Trophoblast cell (in vitro differentiated cells and primary cell): ENCODE measurements around the gene KCNQ2.

Experiments used
- DNase-seq, 2 donors: peaks; one replicate each; pipeline ENCODE4 v3.0.0-alpha.2; 2016
- H2AFZ ChIP-seq: 2 replicates; pipeline ENCODE4 v1.6.1; 2013; ENCODE audit warnings: low read length, moderate library complexity, mild to moderate bottlenecking; ENCODE audit not compliant: insufficient read depth, poor library complexity
- H2AK5ac ChIP-seq: 2 replicates; pipeline ENCODE4 v1.6.1; 2013; ENCODE audit warnings: mild to moderate bottlenecking, low read length
- H2BK120ac ChIP-seq: 2 replicates; pipeline ENCODE4 v1.6.1; 2013; ENCODE audit warnings: low read length, mild to moderate bottlenecking, moderate library complexity; ENCODE audit not compliant: insufficient read depth, poor library complexity
- H2BK12ac ChIP-seq: 2 replicates; pipeline ENCODE4 v1.6.1; 2013; ENCODE audit warnings: mild to moderate bottlenecking, low read length, moderate library complexity
- H2BK5ac ChIP-seq: 2 replicates; pipeline ENCODE4 v1.6.1; 2013; ENCODE audit warnings: low read length, low read depth, moderate library complexity, mild to moderate bottlenecking; ENCODE audit not compliant: poor library complexity
- H3K14ac ChIP-seq: 2 replicates; pipeline ENCODE4 v1.6.1; 2013; ENCODE audit warnings: mild to moderate bottlenecking, low read length
- H3K18ac ChIP-seq: 2 replicates; pipeline ENCODE4 v1.6.1; 2013; ENCODE audit warnings: mild to moderate bottlenecking, low read length
- H3K23ac ChIP-seq: 2 replicates; pipeline ENCODE4 v1.6.1; 2013; ENCODE audit warnings: low read length
- H3K27ac ChIP-seq: 2 replicates; pipeline ENCODE4 v1.5.1; 2013; ENCODE audit warnings: low read depth, mild to moderate bottlenecking, inconsistent platforms, low read length, moderate library complexity
- H3K27me3 ChIP-seq: 2 replicates; pipeline ENCODE4 v1.6.1; 2013; ENCODE audit warnings: inconsistent platforms, mild to moderate bottlenecking, low read length, moderate library complexity; ENCODE audit not compliant: insufficient read depth
- H3K36me3 ChIP-seq, 2 experiments: 1 replicate in 1 of 2; 2 replicates in 1 of 2; pipeline ENCODE4 v1.6.1; 2013; ENCODE audit warnings: low read length in 2 of 2, mild to moderate bottlenecking in 2 of 2, moderate library complexity in 1 of 2; ENCODE audit not compliant: insufficient read depth in 2 of 2, control insufficient read depth in 1 of 2
- H3K4ac ChIP-seq: 2 replicates; pipeline ENCODE4 v1.6.1; 2013; ENCODE audit warnings: low read depth, mild to moderate bottlenecking, low read length, moderate library complexity
- H3K4me1 ChIP-seq, 2 experiments: 1 replicate in 1 of 2; 2 replicates in 1 of 2; pipeline ENCODE4 v1.6.1; 2013; ENCODE audit warnings: low read length in 2 of 2, mild to moderate bottlenecking in 2 of 2, moderate library complexity in 1 of 2; ENCODE audit not compliant: insufficient read depth in 2 of 2, control insufficient read depth in 1 of 2
- H3K4me2 ChIP-seq: 2 replicates; pipeline ENCODE4 v1.6.1; 2013; ENCODE audit warnings: inconsistent platforms, mild to moderate bottlenecking, low read length, moderate library complexity
- H3K4me3 ChIP-seq: 2 replicates; pipeline ENCODE4 v1.5.1; 2013; ENCODE audit warnings: mild to moderate bottlenecking, low read depth, low read length, inconsistent platforms
- H3K79me1 ChIP-seq: one replicate; pipeline ENCODE4 v1.6.1; 2013; ENCODE audit warnings: low read length
- H3K79me2 ChIP-seq: 2 replicates; pipeline ENCODE4 v1.6.1; 2013; ENCODE audit warnings: low read length, mild to moderate bottlenecking; ENCODE audit not compliant: control insufficient read depth, insufficient read depth, poor library complexity
- H3K9ac ChIP-seq: 2 replicates; pipeline ENCODE4 v1.6.1; 2013; ENCODE audit warnings: mild to moderate bottlenecking, low read length
- H3K9me3 ChIP-seq: 2 replicates; pipeline ENCODE4 v1.6.1; 2013; ENCODE audit warnings: low read depth, mild to moderate bottlenecking, control low read depth, inconsistent platforms, low read length; ENCODE audit not compliant: insufficient read depth
- H4K12ac ChIP-seq: 2 replicates; pipeline ENCODE4 v1.6.1; 2013; ENCODE audit warnings: low read depth, mild to moderate bottlenecking, low read length, moderate library complexity
- H4K8ac ChIP-seq: 2 replicates; pipeline ENCODE4 v1.6.1; 2013; ENCODE audit warnings: low read depth, mild to moderate bottlenecking, low read length, moderate library complexity
- H4K91ac ChIP-seq: one replicate; pipeline ENCODE4 v1.6.1; 2013; ENCODE audit warnings: low read depth, mild to moderate bottlenecking, low read length, moderate library complexity
- WGBS: extraction: QIAGEN DNeasy Blood & Tissue Kit; methylation state at CpG from one replicate; pipeline ENCODE4 v1.1.7; 2013; ENCODE audit warnings: missing lambda C conversion rate; ENCODE audit not compliant: insufficient read length, insufficient coverage; ENCODE audit errors: extremely low coverage; 5-methylcytosine and 5-hydroxymethylcytosine counted together

Gene KCNQ2

DNA sequence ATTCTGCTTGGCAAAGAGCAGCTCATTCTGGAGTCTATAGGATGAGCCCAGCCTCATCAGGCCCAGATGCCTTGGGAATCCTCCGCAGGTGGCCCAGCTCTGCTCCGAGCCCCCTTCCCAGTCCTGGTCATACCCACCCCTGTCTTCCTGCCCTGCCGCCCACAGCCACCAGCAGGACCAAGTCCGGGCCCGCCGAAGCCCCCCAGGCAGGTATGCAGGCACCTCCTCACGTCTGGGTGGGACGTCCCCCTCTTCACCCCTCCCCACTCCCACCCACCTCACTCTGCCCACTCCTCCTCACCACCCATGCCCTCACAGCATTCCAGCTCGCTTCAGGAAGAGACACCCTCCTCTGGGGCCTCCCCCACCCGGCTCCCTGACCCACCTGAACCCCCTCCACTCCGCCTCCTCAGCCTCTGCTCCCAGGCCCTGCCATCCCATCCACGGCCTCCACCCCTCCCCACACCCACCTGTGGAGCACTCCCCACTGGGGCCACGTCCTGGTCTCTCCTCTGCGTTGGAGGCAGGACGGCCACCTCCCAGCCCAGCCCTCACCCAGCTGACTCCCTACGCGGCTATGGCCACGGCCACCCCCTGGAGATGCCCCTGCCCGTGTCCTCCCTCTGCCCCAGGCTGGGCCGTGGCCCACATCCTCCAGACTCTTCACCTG is 43.4 kb downstream of the KCNQ2 start:
- WGBS, result no CpG with 5 or more reads among the region's 20 CpGs
- H3K27ac ChIP-seq, result no peak overlapping the region

DNA sequence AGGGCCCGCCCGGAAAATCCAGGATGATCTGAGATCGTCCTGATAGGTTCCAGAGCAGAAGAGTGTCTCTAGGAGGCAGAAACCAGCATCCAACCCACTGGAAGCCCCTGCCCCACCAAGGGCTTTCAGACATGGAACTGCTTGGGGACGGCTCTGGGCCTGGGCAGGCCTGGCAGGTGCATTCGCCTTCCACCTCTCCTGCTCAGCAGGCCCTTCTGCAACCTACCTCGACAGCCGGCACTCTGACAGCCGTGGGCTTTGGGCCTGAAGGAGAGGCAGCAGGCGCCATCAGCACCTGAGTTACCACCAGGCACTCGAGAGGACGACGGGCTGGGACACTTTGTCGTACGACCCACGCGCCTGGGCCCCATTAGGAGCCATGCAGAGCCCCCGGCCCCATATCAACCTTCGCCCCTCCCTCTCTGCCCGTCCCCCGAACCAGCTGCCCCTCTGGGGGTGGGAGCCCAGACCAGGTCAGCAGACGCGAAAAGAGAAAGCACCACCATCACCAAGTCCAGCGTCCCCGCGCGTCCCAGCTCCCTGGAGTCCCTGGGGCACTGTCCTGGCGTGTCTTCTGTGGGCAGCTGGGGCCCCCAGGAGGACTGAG is 44.6 kb downstream of the KCNQ2 start:
- Histone ChIP-seq H3K4me2 (no peak overlapping the region), H3K27ac (no peak overlapping the region), H4K8ac (no peak overlapping the region), H3K27me3 (no peaks in the 10 kb centered on the region), H2AK5ac (no peak overlapping the region), H3K79me2 (no peaks in the 10 kb centered on the region), H3K4me3 (no peak overlapping the region), H3K14ac (no peak overlapping the region), H3K9ac (no peak overlapping the region), H4K12ac (no peak overlapping the region), H3K4ac (no peak overlapping the region), H3K36me3 (no peaks in the 10 kb centered on the region), H3K18ac (no peak overlapping the region), H3K4me1 (no peaks in the 10 kb centered on the region), H2BK12ac (no peak overlapping the region), H3K79me1 (no peaks in the 10 kb centered on the region), H2BK5ac (no peak overlapping the region), H3K9me3 (peaks cover 7% of the 10 kb centered on the region), H3K23ac (no peak overlapping the region), H2AFZ (no peak overlapping the region), H2BK120ac (no peak overlapping the region), H4K91ac (no peak overlapping the region)
- no CpG with 5 or more reads among the region's 27 CpGs for WGBS
- DNase-seq, result no peak

More for the DNA sequence above, 43.4 kb downstream of the KCNQ2 start:
- Histone ChIP-seq H3K9ac (no peak overlapping the region), H3K79me2 (no peaks in the 10 kb centered on the region), H2BK12ac (no peak overlapping the region), H3K27me3 (no peaks in the 10 kb centered on the region), H2BK5ac (no peak overlapping the region), H3K9me3 (peaks cover 7% of the 10 kb centered on the region), H3K79me1 (no peaks in the 10 kb centered on the region), H3K4ac (no peak overlapping the region), H2AFZ (no peak overlapping the region), H3K4me2 (no peak overlapping the region), H4K8ac (no peak overlapping the region), H2BK120ac (no peak overlapping the region), H3K14ac (no peak overlapping the region), H4K12ac (no peak overlapping the region), H3K18ac (no peak overlapping the region), H3K36me3 (no peaks in the 10 kb centered on the region), H4K91ac (no peak overlapping the region), H2AK5ac (no peak overlapping the region), H3K4me3 (no peak overlapping the region), H3K23ac (no peak overlapping the region), H3K4me1 (no peaks in the 10 kb centered on the region)
- DNase-seq, result no peak

DNA sequence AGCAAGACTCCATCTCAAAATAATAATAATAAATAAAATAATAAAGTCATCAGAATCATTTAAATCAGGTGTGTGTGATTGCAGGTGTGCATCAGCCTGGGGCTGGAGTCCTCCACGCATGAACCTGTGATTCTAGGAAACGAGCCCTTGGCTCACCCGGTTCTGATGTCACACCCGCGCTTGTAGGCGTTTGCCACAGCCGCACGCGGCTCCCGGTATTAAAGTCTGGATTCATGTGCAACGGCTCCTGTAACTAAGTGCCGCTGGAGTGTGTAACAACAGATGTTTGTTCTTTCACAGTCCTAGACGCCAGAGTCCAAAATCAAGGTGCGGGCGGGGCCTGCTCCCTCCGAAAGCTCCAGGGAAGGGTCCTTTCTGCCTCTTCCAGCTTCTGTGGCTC is 45.2 kb downstream of the KCNQ2 start:
- H3K23ac ChIP-seq, result no peak overlapping the region
- no peak overlapping the region for H4K91ac ChIP-seq
- no peak overlapping the region for H3K9ac ChIP-seq
- no peaks in the 10 kb centered on the region for H3K36me3 ChIP-seq
- no peak overlapping the region for H2BK5ac ChIP-seq
- H3K14ac ChIP-seq, result no peak overlapping the region
- no peak for DNase-seq
- H3K18ac ChIP-seq, result no peak overlapping the region
- no peak overlapping the region for H2AFZ ChIP-seq
- H3K4ac ChIP-seq, result no peak overlapping the region
- H3K4me2 ChIP-seq, result no peak overlapping the region
- WGBS, result no CpG with 5 or more reads among the region's 16 CpGs
- H3K27ac ChIP-seq, result no peak overlapping the region
- peaks cover 7% of the 10 kb centered on the region for H3K9me3 ChIP-seq
- no peak overlapping the region for H3K4me3 ChIP-seq
- no peak overlapping the region for H2AK5ac ChIP-seq
- no peaks in the 10 kb centered on the region for H3K79me1 ChIP-seq
- no peak overlapping the region for H2BK12ac ChIP-seq
- H3K27me3 ChIP-seq, result no peaks in the 10 kb centered on the region
- no peaks in the 10 kb centered on the region for H3K79me2 ChIP-seq
- no peak overlapping the region for H2BK120ac ChIP-seq
- no peak overlapping the region for H4K8ac ChIP-seq
- no peak overlapping the region for H4K12ac ChIP-seq
- H3K4me1 ChIP-seq, result no peaks in the 10 kb centered on the region

DNA sequence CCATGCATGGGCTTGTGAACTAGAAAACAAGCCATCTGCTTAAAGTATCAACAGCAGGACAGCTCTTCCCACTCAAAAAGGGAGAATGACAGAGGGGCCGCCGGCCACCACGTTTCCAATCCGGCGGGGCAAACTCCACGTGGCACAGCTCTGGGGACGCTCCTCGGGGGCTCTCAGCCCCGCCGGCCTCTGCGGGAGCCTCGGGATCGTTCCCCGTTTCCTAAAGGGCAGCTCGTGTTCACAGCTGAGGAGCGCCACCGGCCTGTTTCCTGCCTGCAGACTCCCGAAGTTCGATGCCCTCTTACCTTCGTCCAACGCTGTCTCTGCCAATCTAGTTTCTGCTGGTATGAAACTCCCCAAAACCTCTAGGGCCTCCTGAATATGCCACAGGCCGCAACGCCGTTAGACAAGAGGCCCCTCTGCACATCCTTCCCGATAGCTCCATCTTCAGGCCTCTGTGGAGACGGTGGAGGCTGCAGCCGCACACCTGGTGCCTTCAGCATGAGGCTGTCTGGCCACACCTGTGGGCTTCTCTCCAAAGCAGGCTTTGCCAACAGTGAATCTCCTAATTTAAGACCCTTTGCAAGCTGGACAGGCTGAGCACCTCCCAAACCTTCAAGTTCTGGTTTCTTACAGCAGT is 46.5 kb downstream of the KCNQ2 start:
- no peaks in the 10 kb centered on the region for H3K79me1 ChIP-seq
- no peak overlapping the region for H3K4me3 ChIP-seq
- no peak overlapping the region for H3K27ac ChIP-seq
- H3K4me2 ChIP-seq, result no peak overlapping the region
- H2AK5ac ChIP-seq, result no peak overlapping the region
- H2BK120ac ChIP-seq, result no peak overlapping the region
- H2AFZ ChIP-seq, result no peak overlapping the region
- no peak overlapping the region for H4K12ac ChIP-seq
- WGBS, result no CpG with 5 or more reads among the region's 27 CpGs
- no peak overlapping the region for H3K23ac ChIP-seq
- H3K4me1 ChIP-seq, result no peaks in the 10 kb centered on the region
- H3K9me3 ChIP-seq, result peaks cover 5% of the 10 kb centered on the region
- no peak overlapping the region for H3K18ac ChIP-seq
- H3K27me3 ChIP-seq, result no peaks in the 10 kb centered on the region
- no peak overlapping the region for H3K14ac ChIP-seq
- H3K36me3 ChIP-seq, result no peaks in the 10 kb centered on the region
- DNase-seq, result no peak
- H2BK12ac ChIP-seq, result no peak overlapping the region
- no peaks in the 10 kb centered on the region for H3K79me2 ChIP-seq
- no peak overlapping the region for H2BK5ac ChIP-seq
- no peak overlapping the region for H4K8ac ChIP-seq
- no peak overlapping the region for H3K4ac ChIP-seq
- H3K9ac ChIP-seq, result no peak overlapping the region
- H4K91ac ChIP-seq, result no peak overlapping the region
